ENCODE measurements around the gene SCUBE3. TPM values are rescaled to one million over a fixed set of nuclear protein-coding genes. Genes with fewer than 3 reads are reported as not detected.

Gene SCUBE3
- total RNA-seq, 8 experiments from 2014 or later = 2.6 to 14.6 (median 3.3) TPM

- Histone ChIP-seq H3K27ac (no peak overlapping the region), H3K4me3 (no peak overlapping the region), H3K4me1 (replicated peaks in 1 of 2) (no peaks in the 10 kb centered on the region)
- WGBS, 10 experiments = 0 to 83% (median 40%) methylated on average over 1 to 2 of the region's 3 CpGs; no CpG with 5 or more reads in 5 of the 10 experiments
- in situ Hi-C loops (cut with MboI; ENCODE audit: low pct_unique_long_range_greater_than_20kb in 2 of 9, low sequenced_read_pairs in 9 of 9, unreplicated experiment in 9 of 9) = loop anchor here in 4 of 9 experiments (25.0 kb wide), 2 partner anchors 112 to 262 kb away; partner anchors contain the start of gene TCP11 (in 1 of the 4)
- no peak for ATAC-seq (replicated peaks in 6 of 8)
These were observed 35.2 kb downstream of the SCUBE3 start for GRCh38 chr6:35248965-35249364.

GRCh38 chr6:35251949-35252348 is 38.2 kb downstream of the SCUBE3 start:
- Histone ChIP-seq H3K27ac (no peak overlapping the region), H3K4me3 (no peak overlapping the region), H3K4me1 (replicated peaks in 1 of 2) (no peaks in the 10 kb centered on the region)
- 67 to 96% (median 95%) methylated on average over 1 to 3 of the region's 3 CpGs; no CpG with 5 or more reads in 5 of the 10 experiments for WGBS, 10 experiments
- ATAC-seq (replicated peaks in 6 of 8) = no peak
- in situ Hi-C loops (cut with MboI; ENCODE audit: low pct_unique_long_range_greater_than_20kb in 2 of 9, low sequenced_read_pairs in 9 of 9, unreplicated experiment in 9 of 9) = no loop called here

GRCh38 chr6:35253249-35253648 is 39.5 kb downstream of the SCUBE3 start:
- Histone ChIP-seq H3K4me3 (no peak overlapping the region), H3K4me1 (replicated peaks in 1 of 2) (peaks cover 4 to 7% of the 10 kb centered on the region in 2 donors), H3K27ac (no peak overlapping the region)
- in situ Hi-C loops (cut with MboI; ENCODE audit: low pct_unique_long_range_greater_than_20kb in 2 of 9, low sequenced_read_pairs in 9 of 9, unreplicated experiment in 9 of 9) = no loop called here
- WGBS, 10 experiments = 100% methylated on average over 1 of the region's 1 CpG; no CpG with 5 or more reads in 9 of the 10 experiments
- ATAC-seq (replicated peaks in 6 of 8) = no peak

- ATAC-seq (replicated peaks in 6 of 8) = no peak
- peak overlapping the region; percentile 63 to 98 (median 88) for H3K4me3 ChIP-seq
- in situ Hi-C loops (cut with MboI; ENCODE audit: low pct_unique_long_range_greater_than_20kb in 2 of 9, low sequenced_read_pairs in 9 of 9, unreplicated experiment in 9 of 9) = no loop called here
- peaks cover 15 to 17% of the 10 kb centered on the region in 2 donors for H3K4me1 ChIP-seq (replicated peaks in 1 of 2)
- WGBS, 10 experiments = 0 to 47% (median 20%) methylated on average over 1 to 7 of the region's 7 CpGs; no CpG with 5 or more reads in 1 of the 10 experiments
- peak overlapping the region; percentile 81 to 86 for H3K27ac ChIP-seq
These were observed 44.6 kb downstream of the SCUBE3 start for GRCh38 chr6:35258336-35258735.

GRCh38 chr6:35258858-35259193 is 45.1 kb downstream of the SCUBE3 start:
- in situ Hi-C loops (cut with MboI; ENCODE audit: low pct_unique_long_range_greater_than_20kb in 2 of 9, low sequenced_read_pairs in 9 of 9, unreplicated experiment in 9 of 9) = no loop called here
- WGBS, 10 experiments = 0% methylated on average over 1 to 14 of the region's 20 CpGs; no CpG with 5 or more reads in 6 of the 10 experiments
- ATAC-seq (replicated peaks in 6 of 8) = peak; percentile 10 to 54 (median 23)
- Histone ChIP-seq H3K4me1 (replicated peaks in 1 of 2) (peaks cover 15 to 17% of the 10 kb centered on the region in 2 donors), H3K27ac (peak overlapping the region; percentile 81 to 86), H3K4me3 (peak overlapping the region; percentile 63 to 98 (median 88))

- Histone ChIP-seq H3K27ac (peak within 1 kb of the TSS; percentile 94 to 96), H3K4me3 (peak within 1 kb of the TSS; percentile 63 to 98 (median 88)), H3K4me1 (replicated peaks in 1 of 2) (peaks cover 15 to 17% of the 10 kb centered on the region in 2 donors)
- peak; percentile 83 to 96 (median 92) for ATAC-seq (replicated peaks in 6 of 8)
- 0% methylated on average over 6 to 10 of the region's 82 CpGs; no CpG with 5 or more reads in 8 of the 10 experiments for WGBS, 10 experiments
- in situ Hi-C loops (cut with MboI; ENCODE audit: low pct_unique_long_range_greater_than_20kb in 2 of 9, low sequenced_read_pairs in 9 of 9, unreplicated experiment in 9 of 9) = no loop called here
These were observed 45.6 kb downstream of the SCUBE3 start, which contains the start of gene ZNF76 for GRCh38 chr6:35259194-35259947. Gene ZNF76 (plus strand): TSS chr6:35259735. CDS start chr6:35281152, 21,417 bp downstream.

GRCh38 chr6:35259948-35260590 is 46.3 kb downstream of the SCUBE3 start:
- WGBS, 10 experiments = 0 to 18% (median 2%) methylated on average over 1 to 6 of the region's 23 CpGs; no CpG with 5 or more reads in 4 of the 10 experiments
- ATAC-seq (replicated peaks in 6 of 8) = peak in 5 of 8 experiments; percentile 19 to 64 (median 39)
- Histone ChIP-seq H3K27ac (peak overlapping the region; percentile 94 to 96), H3K4me3 (peak overlapping the region; percentile 63 to 98 (median 88)), H3K4me1 (replicated peaks in 1 of 2) (peaks cover 15 to 17% of the 10 kb centered on the region in 2 donors)
- in situ Hi-C loops (cut with MboI; ENCODE audit: low pct_unique_long_range_greater_than_20kb in 2 of 9, low sequenced_read_pairs in 9 of 9, unreplicated experiment in 9 of 9) = no loop called here

- Histone ChIP-seq H3K4me1 (replicated peaks in 1 of 2) (peaks cover 15 to 17% of the 10 kb centered on the region in 2 donors), H3K4me3 (peak overlapping the region; percentile 63 to 98 (median 88)), H3K27ac (peak overlapping the region; percentile 94 to 96)
- ATAC-seq (replicated peaks in 6 of 8) = peak in 1 of 8 experiments; percentile 8
- WGBS, 10 experiments = 49 to 100% (median 81%) methylated on average over 1 to 6 of the region's 6 CpGs; no CpG with 5 or more reads in 1 of the 10 experiments
- in situ Hi-C loops (cut with MboI; ENCODE audit: low pct_unique_long_range_greater_than_20kb in 2 of 9, low sequenced_read_pairs in 9 of 9, unreplicated experiment in 9 of 9) = no loop called here
These were observed 47.1 kb downstream of the SCUBE3 start for GRCh38 chr6:35260591-35261570.

GRCh38 chr6:35262596-35262995 is 48.8 kb downstream of the SCUBE3 start:
- H3K4me1 ChIP-seq (replicated peaks in 1 of 2) = peaks cover 15 to 16% of the 10 kb centered on the region in 2 donors
- no peak for ATAC-seq (replicated peaks in 6 of 8)

GRCh38 chr6:35264550-35265274 is 51.0 kb downstream of the SCUBE3 start:
- H3K4me1 ChIP-seq (replicated peaks in 1 of 2) = peaks cover 8 to 9% of the 10 kb centered on the region in 2 donors
- in situ Hi-C loops (cut with MboI; ENCODE audit: low pct_unique_long_range_greater_than_20kb in 2 of 9, low sequenced_read_pairs in 9 of 9, unreplicated experiment in 9 of 9) = no loop called here
- no peak overlapping the region for H3K27ac ChIP-seq
- ATAC-seq (replicated peaks in 6 of 8) = no peak
- H3K4me3 ChIP-seq = no peak overlapping the region

More at GRCh38 chr6:35262596-35262995, 48.8 kb downstream of the SCUBE3 start:
- in situ Hi-C loops (cut with MboI; ENCODE audit: low pct_unique_long_range_greater_than_20kb in 2 of 9, low sequenced_read_pairs in 9 of 9, unreplicated experiment in 9 of 9) = no loop called here
- Histone ChIP-seq H3K27ac (no peak overlapping the region), H3K4me3 (no peak overlapping the region)
- 25 to 100% (median 87%) methylated on average over 1 of the region's 2 CpGs; no CpG with 5 or more reads in 2 of the 10 experiments for WGBS, 10 experiments

- no peak overlapping the region for H3K27ac ChIP-seq
- H3K4me1 ChIP-seq (replicated peaks in 1 of 2) = peaks cover 5 to 6% of the 10 kb centered on the region in 2 donors
- WGBS, 10 experiments = 40 to 94% (median 67%) methylated on average over 1 to 2 of the region's 2 CpGs; no CpG with 5 or more reads in 1 of the 10 experiments
- no peak for ATAC-seq (replicated peaks in 6 of 8)
- no peak overlapping the region for H3K4me3 ChIP-seq
- in situ Hi-C loops (cut with MboI; ENCODE audit: low pct_unique_long_range_greater_than_20kb in 2 of 9, low sequenced_read_pairs in 9 of 9, unreplicated experiment in 9 of 9) = no loop called here
These were observed 51.8 kb downstream of the SCUBE3 start for GRCh38 chr6:35265523-35265922.

GRCh38 chr6:35267446-35267845 is 53.7 kb downstream of the SCUBE3 start:
- H3K27ac ChIP-seq = no peak overlapping the region
- no peak overlapping the region for H3K4me3 ChIP-seq
- in situ Hi-C loops (cut with MboI; ENCODE audit: low pct_unique_long_range_greater_than_20kb in 2 of 9, low sequenced_read_pairs in 9 of 9, unreplicated experiment in 9 of 9) = no loop called here
- WGBS, 10 experiments = 79 to 100% (median 91%) methylated on average over 3 to 8 of the region's 8 CpGs; no CpG with 5 or more reads in 3 of the 10 experiments
- H3K4me1 ChIP-seq (replicated peaks in 1 of 2) = no peaks in the 10 kb centered on the region
- ATAC-seq (replicated peaks in 6 of 8) = no peak
